Measurements from ENCODE around the gene SERBP1.
A peak's percentile ranks its signal among the peaks of the same experiment; 100 is the strongest.

SERBP1 gene

DNA sequence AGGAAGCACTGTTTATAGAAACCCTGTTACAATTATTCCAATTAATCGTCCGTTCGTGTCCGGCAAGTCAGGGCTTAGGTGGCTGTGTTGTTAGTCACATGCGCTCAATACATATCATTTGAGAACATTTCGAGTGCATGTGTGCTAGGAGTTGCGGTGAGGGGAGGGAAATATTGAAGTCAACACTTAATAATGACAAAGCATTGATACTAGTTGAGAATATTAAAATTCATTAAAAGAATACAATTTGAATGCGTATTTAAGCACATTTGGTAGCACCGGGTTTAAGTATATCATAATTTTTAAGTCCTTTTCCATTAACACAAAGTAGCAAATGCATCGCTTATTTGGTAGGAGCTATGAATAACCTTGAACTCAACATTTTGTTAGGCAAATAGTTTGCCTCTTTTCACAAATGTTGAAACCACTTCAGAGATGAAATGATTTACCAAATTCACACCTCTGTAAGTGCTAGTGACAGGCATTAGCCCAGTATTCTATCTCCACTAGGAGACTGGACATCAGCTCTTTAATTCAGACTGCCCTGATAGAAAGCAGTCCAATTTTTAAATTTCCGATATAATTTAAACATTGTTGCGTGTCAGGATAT, 1.1 kb upstream of the SERBP1 start:
- H3K4me3 ChIP-seq (ENCODE audit: severe bottlenecking): peak overlapping the region; percentile 60
- ATAC-seq (ENCODE audit: low read depth) (no peak), DNase-seq (ENCODE audit: low spot score) (no peak)
- no peaks in the 10 kb centered on the region for H3K9me3 ChIP-seq (ENCODE audit: severe bottlenecking)
- H3K36me3 ChIP-seq (ENCODE audit: low read depth): peaks cover 36% of the 10 kb centered on the region
- peaks cover 14% of the 10 kb centered on the region for H3K4me1 ChIP-seq (ENCODE audit: insufficient read depth, poor library complexity, severe bottlenecking)
- TF ChIP-seq, protein P1, sequence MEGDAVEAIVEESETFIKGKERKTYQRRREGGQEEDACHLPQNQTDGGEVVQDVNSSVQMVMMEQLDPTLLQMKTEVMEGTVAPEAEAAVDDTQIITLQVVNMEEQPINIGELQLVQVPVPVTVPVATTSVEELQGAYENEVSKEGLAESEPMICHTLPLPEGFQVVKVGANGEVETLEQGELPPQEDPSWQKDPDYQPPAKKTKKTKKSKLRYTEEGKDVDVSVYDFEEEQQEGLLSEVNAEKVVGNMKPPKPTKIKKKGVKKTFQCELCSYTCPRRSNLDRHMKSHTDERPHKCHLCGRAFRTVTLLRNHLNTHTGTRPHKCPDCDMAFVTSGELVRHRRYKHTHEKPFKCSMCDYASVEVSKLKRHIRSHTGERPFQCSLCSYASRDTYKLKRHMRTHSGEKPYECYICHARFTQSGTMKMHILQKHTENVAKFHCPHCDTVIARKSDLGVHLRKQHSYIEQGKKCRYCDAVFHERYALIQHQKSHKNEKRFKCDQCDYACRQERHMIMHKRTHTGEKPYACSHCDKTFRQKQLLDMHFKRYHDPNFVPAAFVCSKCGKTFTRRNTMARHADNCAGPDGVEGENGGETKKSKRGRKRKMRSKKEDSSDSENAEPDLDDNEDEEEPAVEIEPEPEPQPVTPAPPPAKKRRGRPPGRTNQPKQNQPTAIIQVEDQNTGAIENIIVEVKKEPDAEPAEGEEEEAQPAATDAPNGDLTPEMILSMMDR (IDR thresholded peaks at IDR 0.05; ENCODE audit: poor library complexity, severe bottlenecking): no peak
- peak overlapping the region; percentile 73 for H3K27ac ChIP-seq (ENCODE audit: poor library complexity, severe bottlenecking)
- no peaks in the 10 kb centered on the region for H3K27me3 ChIP-seq (ENCODE audit: insufficient read depth, poor library complexity, severe bottlenecking)

DNA sequence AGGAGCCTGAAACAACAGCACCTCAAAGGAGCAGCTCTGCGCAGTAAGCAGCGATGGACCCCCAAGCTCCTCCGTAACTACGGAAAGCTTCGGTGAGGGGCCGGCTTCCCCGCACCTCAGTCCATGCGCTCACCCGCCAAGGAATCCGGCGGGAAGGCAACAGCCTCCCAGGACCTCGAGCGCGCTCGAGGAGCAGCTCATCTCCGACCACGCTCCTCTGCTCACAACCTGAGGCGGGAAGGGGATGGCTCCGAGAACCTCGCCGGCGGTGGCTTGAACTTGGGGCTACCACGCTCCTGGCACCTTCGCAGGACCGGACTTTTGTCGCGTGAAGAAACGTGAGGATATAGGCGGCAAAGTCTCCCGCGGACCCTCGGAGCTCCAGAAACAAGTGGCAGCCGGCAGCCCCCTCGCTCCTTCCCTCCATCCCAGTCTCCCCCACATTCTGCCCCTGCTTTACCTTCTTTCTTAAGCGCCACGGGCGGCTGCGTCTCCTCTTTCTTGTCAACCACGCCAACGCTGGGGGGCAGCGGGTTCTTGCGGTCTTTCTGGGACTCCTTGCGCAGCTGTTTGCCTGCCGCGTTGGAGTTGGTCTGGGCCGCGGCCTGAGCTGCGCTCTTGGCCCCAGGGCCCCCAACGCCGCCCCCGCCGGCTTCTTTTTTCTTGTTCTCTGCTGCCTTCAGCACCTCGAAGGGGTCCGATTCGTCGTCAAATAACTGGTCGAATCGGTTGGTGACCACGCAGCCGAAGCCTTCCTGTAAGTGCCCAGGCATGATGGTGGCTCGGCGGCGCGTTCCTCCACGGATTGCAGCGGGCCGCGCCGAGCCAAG, 459 bp downstream of the SERBP1 start:
- H3K4me3 ChIP-seq (ENCODE audit: severe bottlenecking): peak overlapping the region; percentile 60
- TF ChIP-seq, protein P1 (IDR thresholded peaks at IDR 0.05; ENCODE audit: poor library complexity, severe bottlenecking): no peak
- ATAC-seq (ENCODE audit: low read depth) (peak; percentile 0; the same call in 1 of the 3 replicates), DNase-seq (ENCODE audit: low spot score) (no peak)
- peaks cover 14% of the 10 kb centered on the region for H3K4me1 ChIP-seq (ENCODE audit: insufficient read depth, poor library complexity, severe bottlenecking)
- H3K27ac ChIP-seq (ENCODE audit: poor library complexity, severe bottlenecking): peak overlapping the region; percentile 73
- peaks cover 51% of the 10 kb centered on the region for H3K36me3 ChIP-seq (ENCODE audit: low read depth)
- H3K9me3 ChIP-seq (ENCODE audit: severe bottlenecking): no peaks in the 10 kb centered on the region
- H3K27me3 ChIP-seq (ENCODE audit: insufficient read depth, poor library complexity, severe bottlenecking): no peaks in the 10 kb centered on the region

DNA sequence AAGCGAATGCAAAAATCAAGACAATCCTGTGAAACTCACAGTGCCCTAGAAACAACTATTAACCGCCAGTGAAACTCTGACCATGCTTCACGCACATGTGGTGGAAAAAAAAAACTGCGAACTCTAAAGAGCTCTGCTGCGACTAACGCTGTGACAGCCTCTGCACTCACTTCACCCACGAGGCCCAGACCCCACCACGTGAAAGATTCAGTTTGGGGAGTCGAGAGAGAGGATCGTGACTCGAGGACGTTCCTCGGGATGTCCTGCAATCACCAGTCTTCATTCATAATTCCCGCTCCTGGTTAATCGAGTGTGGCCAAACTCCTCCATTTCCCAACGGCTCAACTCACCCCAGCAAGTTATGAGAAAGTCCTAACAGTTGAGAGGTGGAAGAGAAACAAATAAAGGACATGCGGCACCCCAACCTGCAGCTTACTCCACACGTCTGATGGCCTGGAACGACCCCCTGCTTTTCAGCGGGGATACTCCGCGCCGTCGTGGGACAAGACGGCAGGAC, 1.1 kb downstream of the SERBP1 start:
- peak overlapping the region; percentile 73 for H3K27ac ChIP-seq (ENCODE audit: poor library complexity, severe bottlenecking)
- TF ChIP-seq, protein P1 (IDR thresholded peaks at IDR 0.05; ENCODE audit: poor library complexity, severe bottlenecking): no peak
- H3K36me3 ChIP-seq (ENCODE audit: low read depth): peaks cover 58% of the 10 kb centered on the region
- H3K9me3 ChIP-seq (ENCODE audit: severe bottlenecking): no peaks in the 10 kb centered on the region
- ATAC-seq (ENCODE audit: low read depth) (no peak), DNase-seq (ENCODE audit: low spot score) (no peak)
- peak overlapping the region; percentile 60 for H3K4me3 ChIP-seq (ENCODE audit: severe bottlenecking)
- H3K27me3 ChIP-seq (ENCODE audit: insufficient read depth, poor library complexity, severe bottlenecking): no peaks in the 10 kb centered on the region
- H3K4me1 ChIP-seq (ENCODE audit: insufficient read depth, poor library complexity, severe bottlenecking): peaks cover 14% of the 10 kb centered on the region

DNA sequence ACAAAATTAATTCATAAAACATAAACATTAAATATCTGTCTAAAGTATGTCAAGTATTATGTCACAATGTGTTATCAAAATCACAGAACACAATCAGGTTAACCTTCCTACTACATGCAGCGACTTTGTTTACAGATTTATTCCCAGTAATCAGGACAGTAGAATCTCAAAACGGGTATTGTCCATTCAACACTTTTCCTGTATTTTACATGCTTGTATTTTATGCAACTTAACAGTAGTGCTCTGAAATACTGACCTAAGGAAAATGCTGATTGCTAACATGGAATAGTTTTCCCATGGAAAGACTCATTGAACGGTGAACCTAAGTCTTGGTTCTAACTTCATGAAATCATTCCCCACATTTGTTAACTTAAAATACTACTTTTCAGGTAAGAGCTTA, 2.3 kb downstream of the SERBP1 start:
- TF ChIP-seq, protein P1 (IDR thresholded peaks at IDR 0.05; ENCODE audit: poor library complexity, severe bottlenecking): no peak
- H3K27me3 ChIP-seq (ENCODE audit: insufficient read depth, poor library complexity, severe bottlenecking): no peaks in the 10 kb centered on the region
- no peak overlapping the region for H3K27ac ChIP-seq (ENCODE audit: poor library complexity, severe bottlenecking)
- peaks cover 69% of the 10 kb centered on the region for H3K36me3 ChIP-seq (ENCODE audit: low read depth)
- H3K4me3 ChIP-seq (ENCODE audit: severe bottlenecking): peak overlapping the region; percentile 60
- DNase-seq (ENCODE audit: low spot score): no peak
- ATAC-seq (ENCODE audit: low read depth): no peak
- peaks cover 14% of the 10 kb centered on the region for H3K4me1 ChIP-seq (ENCODE audit: insufficient read depth, poor library complexity, severe bottlenecking)
- no peaks in the 10 kb centered on the region for H3K9me3 ChIP-seq (ENCODE audit: severe bottlenecking)
